ENCODE results near the gene TEC.

The TEC gene

DNA sequence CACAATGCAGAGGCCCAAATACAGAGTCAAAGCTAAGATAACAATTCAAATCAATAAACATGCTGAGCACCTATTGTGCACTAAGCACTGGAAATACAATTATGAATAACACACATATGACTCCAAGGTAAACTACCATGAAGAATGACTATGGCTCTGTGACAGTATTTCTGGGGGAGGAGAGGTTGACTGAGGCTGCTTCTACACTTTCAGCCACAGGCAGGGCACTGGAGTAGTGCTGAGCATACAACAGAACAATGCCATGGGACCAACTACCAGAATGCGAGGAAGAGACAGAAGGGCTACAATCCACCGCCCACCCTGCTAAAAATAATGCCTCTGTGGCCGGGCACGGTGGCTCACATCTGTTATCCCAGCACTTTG lies 13.7 kb downstream of the TEC start:
- Mint-ChIP-seq H3K27me3 (no peaks in the 10 kb centered on the region), H3K36me3 (ENCODE audit: low read depth) (peaks cover 1% of the 10 kb centered on the region), H3K9me3 (no peaks in the 10 kb centered on the region), H3K4me3 (no peak overlapping the region), H3K4me1 (peaks cover 7% of the 10 kb centered on the region), H3K27ac (no peak overlapping the region)
- DNase-seq: no peak
- peak; percentile 52 for ATAC-seq

DNA sequence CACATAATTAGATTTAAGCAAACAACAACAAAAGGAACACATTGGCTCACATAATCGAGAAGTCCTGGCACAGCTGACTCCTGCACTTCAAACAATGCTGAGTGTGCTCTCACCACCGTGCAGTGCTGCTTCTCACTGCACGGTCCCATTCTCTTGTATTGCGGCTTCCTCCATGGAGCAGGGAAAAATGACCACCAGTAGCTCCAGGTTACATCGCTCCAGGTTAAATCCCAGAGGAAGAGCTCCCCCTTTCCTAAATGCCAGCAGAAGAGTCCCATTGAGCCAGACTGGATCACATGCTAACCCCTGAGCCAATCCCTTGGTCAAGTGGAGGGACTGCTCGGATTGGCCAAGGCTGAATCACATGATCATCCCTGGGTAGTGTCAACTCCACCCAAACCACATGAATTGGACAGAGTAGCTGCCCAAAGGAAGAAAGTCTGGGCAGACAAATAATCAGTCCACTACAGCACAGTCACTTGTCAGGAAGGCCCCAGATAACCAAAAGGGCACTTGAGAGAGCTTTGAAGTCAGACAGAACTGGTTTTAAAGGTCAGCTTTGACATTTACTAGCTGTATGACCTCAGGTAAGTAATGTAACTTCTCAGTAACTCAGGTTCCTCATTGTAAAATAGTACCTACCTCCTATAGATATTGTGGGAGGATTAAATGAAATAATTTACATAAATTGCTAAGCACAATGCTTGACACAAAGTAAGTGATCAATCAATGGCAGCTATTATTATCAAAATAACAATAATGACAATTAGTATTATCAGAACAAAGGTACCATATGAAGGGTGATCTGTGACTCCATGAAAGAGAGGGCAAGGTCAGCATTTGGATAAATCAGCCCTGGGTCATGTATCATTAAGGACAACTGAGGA lies 14.3 kb downstream of the TEC start:
- Mint-ChIP-seq H3K27ac (no peak overlapping the region), H3K9me3 (no peaks in the 10 kb centered on the region), H3K4me3 (no peak overlapping the region), H3K27me3 (no peaks in the 10 kb centered on the region), H3K4me1 (peaks cover 8% of the 10 kb centered on the region), H3K36me3 (ENCODE audit: low read depth) (peaks cover 2% of the 10 kb centered on the region)
- no peak for DNase-seq
- peak; percentile 22 for ATAC-seq

DNA sequence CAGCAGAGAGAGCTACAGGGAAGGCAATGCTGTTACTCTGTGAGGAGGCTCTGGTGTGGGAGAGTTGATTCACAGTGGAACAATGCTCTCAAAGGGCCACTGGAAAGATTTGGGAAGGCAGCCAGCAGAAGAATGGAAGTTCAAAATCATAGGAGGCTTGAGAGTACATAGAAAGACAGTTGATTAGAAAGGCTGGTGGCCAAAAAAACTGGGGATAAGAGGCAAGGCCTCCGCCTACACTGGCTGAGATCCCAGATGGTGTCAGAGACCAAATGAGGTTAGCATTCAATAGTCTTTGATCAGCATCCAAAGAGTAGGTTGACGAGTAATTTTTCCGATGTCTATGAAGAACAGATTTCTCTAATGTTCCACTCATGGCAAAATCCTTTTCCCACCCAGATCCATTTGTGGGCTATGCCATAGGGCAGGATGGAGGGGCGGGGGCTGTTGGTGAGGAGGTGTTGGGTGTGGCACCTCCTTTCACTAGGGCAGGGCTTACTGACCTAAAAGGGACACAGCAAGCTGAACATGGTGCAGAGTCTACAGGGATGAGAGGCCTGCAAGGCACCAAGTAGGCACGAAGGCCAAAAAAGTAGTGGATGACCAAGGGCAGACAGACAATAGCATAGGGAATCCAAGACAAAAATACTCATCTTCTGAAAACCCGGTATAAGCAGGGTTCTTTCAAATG lies 15.1 kb downstream of the TEC start:
- H3K4me3 Mint-ChIP-seq: no peak overlapping the region
- H3K27me3 Mint-ChIP-seq: no peaks in the 10 kb centered on the region
- peaks cover 6% of the 10 kb centered on the region for H3K4me1 Mint-ChIP-seq
- DNase-seq (no peak), ATAC-seq (no peak)
- no peak overlapping the region for H3K27ac Mint-ChIP-seq
- H3K36me3 Mint-ChIP-seq (ENCODE audit: low read depth): peaks cover 2% of the 10 kb centered on the region
- no peaks in the 10 kb centered on the region for H3K9me3 Mint-ChIP-seq

DNA sequence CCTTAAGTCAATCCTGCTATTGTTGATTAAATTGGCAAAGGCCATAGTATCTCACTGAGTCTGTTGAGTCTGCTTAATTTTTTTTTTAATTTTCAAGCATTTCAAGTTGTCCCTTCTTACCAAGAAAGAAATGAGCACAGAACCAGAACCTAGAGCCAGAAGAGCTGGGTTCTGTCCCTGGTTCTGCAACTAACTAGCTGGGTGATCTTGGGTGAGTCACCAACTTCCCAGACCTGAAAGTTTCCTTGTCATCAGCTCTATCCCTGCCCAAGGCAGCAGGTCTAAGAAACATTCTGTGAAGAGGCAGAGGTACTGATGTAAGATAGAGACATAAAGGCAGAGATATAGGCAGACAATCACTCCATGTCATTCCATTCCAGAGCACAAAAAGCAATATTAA lies 17.3 kb downstream of the TEC start:
- no peaks in the 10 kb centered on the region for H3K9me3 Mint-ChIP-seq
- H3K4me1 Mint-ChIP-seq: peaks cover 4% of the 10 kb centered on the region
- no peak for DNase-seq
- H3K27ac Mint-ChIP-seq: no peak overlapping the region
- ATAC-seq: no peak
- H3K36me3 Mint-ChIP-seq (ENCODE audit: low read depth): peaks cover 2% of the 10 kb centered on the region
- no peaks in the 10 kb centered on the region for H3K27me3 Mint-ChIP-seq
- no peak overlapping the region for H3K4me3 Mint-ChIP-seq

DNA sequence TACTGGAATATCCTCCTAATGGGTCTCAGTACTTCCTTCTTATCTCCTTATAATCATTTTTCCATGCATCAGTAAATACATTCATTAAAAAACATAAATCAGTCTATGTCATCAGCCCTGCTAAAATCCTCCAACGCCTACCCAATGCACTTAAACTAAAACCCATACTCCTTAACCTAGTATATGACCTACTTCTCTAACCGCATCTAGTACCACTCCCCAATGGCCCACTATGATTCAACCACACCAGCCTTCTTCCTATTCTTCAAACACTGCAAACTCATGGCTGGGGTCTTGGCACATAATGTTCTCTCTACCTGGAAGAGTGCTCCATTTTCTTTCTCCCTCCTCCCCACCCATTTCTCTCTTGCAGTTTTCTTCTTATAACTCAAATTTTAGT lies 18.7 kb downstream of the TEC start:
- no peak overlapping the region for H3K4me3 Mint-ChIP-seq

DNA sequence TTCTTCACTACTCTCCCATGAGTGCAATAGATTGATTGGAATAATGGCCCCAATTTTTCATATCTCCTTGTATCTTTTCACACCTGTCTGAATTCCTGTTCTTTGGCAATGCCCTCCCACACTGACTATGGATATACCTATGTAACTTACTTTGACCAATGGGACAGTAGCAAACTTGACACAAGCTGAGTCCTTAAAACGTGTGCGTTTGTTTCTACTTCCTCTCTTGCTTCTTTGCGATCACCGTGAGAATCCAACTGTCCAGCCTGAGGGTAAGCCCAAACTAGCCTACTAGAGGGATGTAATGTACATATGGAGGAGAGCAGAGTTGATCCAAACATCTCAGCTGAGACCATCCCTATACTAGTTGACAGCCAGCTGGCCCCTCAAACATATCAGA lies 19.3 kb downstream of the TEC start:
- DNase-seq (no peak), ATAC-seq (no peak)
- Mint-ChIP-seq H3K4me1 (peaks cover 8% of the 10 kb centered on the region), H3K27ac (no peak overlapping the region), H3K36me3 (ENCODE audit: low read depth) (peaks cover 2% of the 10 kb centered on the region), H3K27me3 (no peaks in the 10 kb centered on the region), H3K4me3 (no peak overlapping the region), H3K9me3 (peaks cover 5% of the 10 kb centered on the region)

More for the DNA sequence above, 18.7 kb downstream of the TEC start:
- peaks cover 8% of the 10 kb centered on the region for H3K4me1 Mint-ChIP-seq
- ATAC-seq (no peak), DNase-seq (no peak)
- H3K27me3 Mint-ChIP-seq: no peaks in the 10 kb centered on the region
- peaks cover 2% of the 10 kb centered on the region for H3K36me3 Mint-ChIP-seq (ENCODE audit: low read depth)
- H3K9me3 Mint-ChIP-seq: peaks cover 5% of the 10 kb centered on the region
- H3K27ac Mint-ChIP-seq: no peak overlapping the region

DNA sequence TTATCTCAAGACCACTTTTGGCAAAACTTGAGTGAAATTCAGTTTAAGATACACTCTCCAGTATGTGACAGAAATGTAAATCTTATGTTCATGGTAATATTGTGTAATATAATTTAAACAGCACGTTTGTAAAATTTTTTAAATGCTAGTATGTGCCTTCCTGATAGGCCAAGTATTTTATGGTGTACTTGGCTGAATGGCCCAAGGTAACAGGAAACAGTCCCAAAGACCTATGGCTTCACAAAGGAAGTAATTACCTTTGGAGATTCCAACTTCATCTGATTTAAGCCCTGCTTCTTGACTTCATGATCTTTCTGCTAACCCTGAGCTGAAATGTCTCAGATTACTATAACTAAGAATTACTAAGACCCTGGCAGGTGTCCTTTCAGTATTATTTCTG lies 20.3 kb downstream of the TEC start:
- Mint-ChIP-seq H3K4me1 (peaks cover 8% of the 10 kb centered on the region), H3K9me3 (peaks cover 5% of the 10 kb centered on the region), H3K27me3 (no peaks in the 10 kb centered on the region), H3K4me3 (no peak overlapping the region), H3K27ac (no peak overlapping the region), H3K36me3 (ENCODE audit: low read depth) (peaks cover 5% of the 10 kb centered on the region)
- DNase-seq (no peak), ATAC-seq (no peak)

DNA sequence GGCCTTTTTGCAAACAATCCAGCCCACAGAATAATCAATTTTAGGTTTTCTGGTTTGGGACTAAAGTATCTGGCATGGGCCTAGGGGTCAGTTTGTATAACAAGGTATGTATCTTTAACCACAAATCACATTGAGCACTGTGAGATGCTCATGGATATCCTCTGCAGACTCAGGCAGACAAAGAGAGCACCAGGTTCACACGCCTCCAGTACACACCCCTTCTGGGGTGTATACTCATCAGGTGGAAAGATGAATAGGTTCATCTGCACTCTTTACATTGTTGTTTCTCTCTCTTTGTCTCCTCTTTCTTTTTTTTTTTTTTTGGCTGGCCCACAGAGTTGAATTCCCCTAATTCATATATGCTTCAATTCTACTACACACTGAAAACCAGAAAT lies 21.1 kb downstream of the TEC start:
- ATAC-seq: peak; percentile 24
- no peak for DNase-seq
- Mint-ChIP-seq H3K36me3 (ENCODE audit: low read depth) (peaks cover 5% of the 10 kb centered on the region), H3K9me3 (peaks cover 5% of the 10 kb centered on the region), H3K27ac (no peak overlapping the region), H3K4me1 (peaks cover 8% of the 10 kb centered on the region), H3K4me3 (no peak overlapping the region), H3K27me3 (no peaks in the 10 kb centered on the region)

DNA sequence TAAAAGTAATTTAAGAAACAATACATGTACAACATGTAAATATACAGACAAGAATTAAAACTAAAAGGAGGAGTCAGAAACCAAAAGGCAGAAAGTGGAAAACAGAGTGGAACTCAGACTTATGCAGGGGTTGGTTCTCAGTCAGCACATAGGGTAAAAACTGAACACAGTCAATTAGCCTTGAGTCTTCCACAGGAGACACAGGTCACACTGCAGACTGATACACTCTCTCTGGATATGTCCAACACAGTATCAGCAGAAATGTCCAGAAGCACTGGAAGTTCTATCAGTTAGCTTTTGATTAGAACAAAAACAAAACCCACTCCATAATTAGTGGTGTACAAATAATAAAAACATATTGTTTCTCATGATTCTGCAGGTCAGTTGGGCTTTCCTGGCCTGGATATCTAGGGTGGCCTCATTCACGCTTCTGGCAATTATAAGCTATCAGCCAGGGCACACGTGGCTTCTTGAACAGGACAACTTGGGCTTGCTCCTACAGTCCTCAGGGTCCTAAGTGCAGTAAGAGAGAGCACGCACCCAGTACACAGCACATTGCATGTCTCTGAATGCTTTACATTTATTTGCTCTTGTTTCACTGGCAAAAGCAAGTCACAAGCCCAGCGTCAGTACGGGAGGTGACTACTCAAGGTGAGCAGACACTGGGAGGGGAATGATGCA lies 21.6 kb downstream of the TEC start:
- Mint-ChIP-seq H3K27ac (no peak overlapping the region), H3K9me3 (peaks cover 5% of the 10 kb centered on the region), H3K36me3 (ENCODE audit: low read depth) (peaks cover 5% of the 10 kb centered on the region), H3K4me1 (peaks cover 8% of the 10 kb centered on the region), H3K4me3 (no peak overlapping the region), H3K27me3 (no peaks in the 10 kb centered on the region)
- DNase-seq (no peak), ATAC-seq (no peak)

DNA sequence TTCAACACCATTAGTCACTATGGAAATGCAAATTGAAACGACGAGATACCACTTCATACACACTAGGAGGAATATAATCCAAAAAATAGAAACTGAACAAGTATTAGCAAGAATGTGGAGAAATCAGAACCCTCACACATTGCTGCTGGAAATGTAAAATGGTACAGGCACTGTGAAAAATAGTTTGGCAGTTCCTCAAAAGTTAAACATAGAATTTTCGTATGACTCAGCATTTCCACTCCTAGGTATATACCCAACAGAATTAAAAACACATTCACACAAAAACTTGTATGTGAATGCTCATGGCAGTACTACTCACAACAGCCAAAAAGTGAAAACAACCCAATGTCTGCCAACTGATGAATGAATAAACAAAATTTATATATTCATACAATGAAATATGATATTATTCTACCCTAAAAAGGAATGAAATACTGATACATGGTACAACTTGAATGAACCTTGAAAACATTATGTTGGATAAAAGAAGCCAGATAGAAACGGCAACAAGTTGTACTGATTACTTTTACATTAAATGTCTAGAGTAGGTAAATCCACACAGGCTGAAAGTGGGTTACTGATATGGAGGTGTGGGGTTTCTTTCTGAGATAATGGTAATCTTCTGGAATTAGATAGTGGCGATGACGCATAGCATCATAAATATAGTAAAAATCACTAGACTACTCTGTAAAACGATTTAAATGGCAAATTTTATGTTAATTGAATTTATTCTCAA lies 22.3 kb downstream of the TEC start:
- Mint-ChIP-seq H3K4me3 (no peak overlapping the region), H3K4me1 (peaks cover 8% of the 10 kb centered on the region), H3K36me3 (ENCODE audit: low read depth) (peaks cover 5% of the 10 kb centered on the region), H3K27me3 (no peaks in the 10 kb centered on the region), H3K27ac (no peak overlapping the region), H3K9me3 (peaks cover 5% of the 10 kb centered on the region)
- ATAC-seq (no peak), DNase-seq (no peak)

DNA sequence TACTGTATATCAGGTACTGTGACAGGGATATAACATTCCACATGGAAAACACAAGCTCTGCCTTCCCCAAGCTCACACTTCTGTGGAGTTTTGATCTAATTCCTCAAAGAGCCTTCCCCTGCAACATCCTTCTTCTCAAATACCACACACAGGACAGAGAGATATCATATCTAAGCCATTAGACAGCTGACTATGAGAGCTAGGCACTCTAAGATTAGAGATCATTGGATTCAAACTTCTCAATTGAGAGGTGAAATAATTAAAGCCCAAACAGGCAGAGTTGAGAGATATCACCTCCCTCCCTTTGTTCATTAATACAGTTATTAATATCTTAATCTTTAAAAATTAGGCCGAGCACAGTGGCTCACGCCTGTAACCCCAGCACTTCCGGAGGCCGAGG lies 25.0 kb downstream of the TEC start:
- H3K4me3 Mint-ChIP-seq: no peak overlapping the region
- H3K9me3 Mint-ChIP-seq: peaks cover 5% of the 10 kb centered on the region
- ATAC-seq (no peak), DNase-seq (no peak)
- peaks cover 4% of the 10 kb centered on the region for H3K4me1 Mint-ChIP-seq
- no peaks in the 10 kb centered on the region for H3K27me3 Mint-ChIP-seq
- H3K36me3 Mint-ChIP-seq (ENCODE audit: low read depth): peaks cover 3% of the 10 kb centered on the region
- no peak overlapping the region for H3K27ac Mint-ChIP-seq

DNA sequence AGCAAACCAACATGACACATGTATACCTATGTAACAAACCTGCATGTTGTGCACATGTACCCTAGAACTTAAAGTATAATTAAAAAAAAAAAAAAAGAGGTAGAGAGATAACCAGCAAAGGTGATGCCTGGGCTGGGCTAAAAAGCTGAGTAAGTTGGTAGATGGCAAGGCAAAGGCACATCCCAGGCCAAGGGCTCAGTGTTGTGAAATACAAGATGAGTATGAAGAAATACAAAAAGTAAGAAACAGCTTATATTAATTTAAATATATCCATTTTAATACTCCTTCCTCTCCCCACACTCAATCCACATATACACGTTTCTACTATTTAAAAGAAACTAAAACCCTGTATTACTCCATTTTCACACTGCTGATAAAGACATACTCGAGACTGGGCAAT lies 25.8 kb downstream of the TEC start:
- Mint-ChIP-seq H3K9me3 (peaks cover 5% of the 10 kb centered on the region), H3K4me3 (no peak overlapping the region), H3K4me1 (peaks cover 4% of the 10 kb centered on the region), H3K36me3 (ENCODE audit: low read depth) (peaks cover 3% of the 10 kb centered on the region), H3K27me3 (no peaks in the 10 kb centered on the region), H3K27ac (no peak overlapping the region)
- ATAC-seq (no peak), DNase-seq (no peak)

DNA sequence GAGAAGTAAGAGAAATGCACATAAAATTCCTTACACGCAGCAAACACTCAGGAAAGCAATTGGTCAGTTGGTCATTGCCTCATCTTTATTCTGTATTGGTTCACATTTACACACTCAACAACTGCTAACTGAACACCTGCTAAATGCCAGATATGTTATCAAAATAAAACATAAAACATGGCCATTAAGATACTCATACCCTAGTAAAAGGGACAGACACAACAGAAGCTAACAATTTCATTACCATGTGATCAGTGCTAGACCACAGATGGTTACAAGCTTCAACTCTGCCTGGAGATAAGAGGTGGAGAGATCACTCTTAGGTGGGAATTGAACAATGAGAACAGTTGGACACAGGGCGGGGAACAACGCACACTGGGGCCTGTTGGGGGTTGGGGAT lies 26.2 kb downstream of the TEC start:
- H3K27ac Mint-ChIP-seq: no peak overlapping the region
- peaks cover 5% of the 10 kb centered on the region for H3K9me3 Mint-ChIP-seq
- no peak overlapping the region for H3K4me3 Mint-ChIP-seq
- peaks cover 3% of the 10 kb centered on the region for H3K36me3 Mint-ChIP-seq (ENCODE audit: low read depth)
- ATAC-seq: no peak
- H3K27me3 Mint-ChIP-seq: no peaks in the 10 kb centered on the region
- peaks cover 4% of the 10 kb centered on the region for H3K4me1 Mint-ChIP-seq
- DNase-seq: no peak

DNA sequence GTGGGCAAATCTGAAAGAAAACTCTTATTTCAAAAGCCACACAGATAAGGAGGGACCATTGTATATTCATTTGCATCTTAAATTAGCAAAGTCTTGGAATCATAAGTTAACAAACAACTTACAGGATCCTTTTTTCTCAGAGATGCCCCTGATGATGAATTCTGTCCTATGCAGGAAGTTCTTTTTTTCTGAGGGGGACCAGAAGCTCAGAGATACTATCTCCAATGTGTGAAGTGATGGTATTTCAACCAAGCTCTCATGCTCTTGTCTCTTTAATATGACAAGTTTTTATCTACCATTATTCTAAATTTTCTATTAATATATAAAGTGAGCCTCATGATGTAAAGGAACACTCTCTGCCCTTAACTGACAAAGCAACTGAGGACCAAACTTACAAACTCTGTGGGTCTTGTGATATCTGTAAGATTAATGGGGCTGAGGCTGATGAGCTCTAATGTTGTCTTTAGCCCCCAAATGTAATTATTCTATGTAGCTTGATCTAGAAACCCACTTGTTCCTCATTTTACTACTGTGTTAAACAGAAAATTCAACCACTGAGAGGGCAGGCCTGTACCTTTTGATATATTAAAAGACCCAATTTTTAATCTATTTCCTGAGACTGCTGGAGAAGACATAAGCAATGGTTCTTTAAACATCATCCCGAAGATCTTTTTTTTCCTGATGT lies 27.0 kb downstream of the TEC start:
- Mint-ChIP-seq H3K27ac (no peak overlapping the region), H3K4me1 (peaks cover 7% of the 10 kb centered on the region), H3K9me3 (peaks cover 5% of the 10 kb centered on the region), H3K27me3 (no peaks in the 10 kb centered on the region), H3K36me3 (ENCODE audit: low read depth) (peaks cover 3% of the 10 kb centered on the region), H3K4me3 (no peak overlapping the region)
- no peak for ATAC-seq
- no peak for DNase-seq

Measured in activated naive CD8-positive, alpha-beta T cell treated with anti-CD3 and anti-CD28 coated beads, Interleukin-2, amount 50 U/mL, for 24 hours (primary cell).